HG03108 (cell line): ENCODE data around the gene SP6.

Source experiments
- ATAC-seq: cut with Tn5 transposase; IDR thresholded peaks from one replicate; pipeline ENCODE4 v1.9.1; 2021; ENCODE audit warnings: moderate library complexity; ENCODE audit not compliant: unreplicated experiment

Gene SP6

GRCh38 chr17:47857551-47858455 is 6.8 kb upstream of the SP6 start:
- no peak for ATAC-seq

GRCh38 chr17:47856830-47857229 is 5.9 kb upstream of the SP6 start:
- no peak for ATAC-seq

GRCh38 chr17:47855737-47856136 is 4.8 kb upstream of the SP6 start:
- ATAC-seq: no peak

GRCh38 chr17:47853616-47854015 is 2.7 kb upstream of the SP6 start:
- ATAC-seq: no peak

GRCh38 chr17:47852113-47852949 is 1.4 kb upstream of the SP6 start:
- ATAC-seq: no peak

- ATAC-seq: no peak
These were observed 775 bp upstream of the SP6 start for GRCh38 chr17:47851764-47852112.

- ATAC-seq: no peak
These were observed 631 bp downstream of the SP6 start for GRCh38 chr17:47850373-47850691.

- ATAC-seq: no peak
These were observed 2.8 kb downstream of the SP6 start for GRCh38 chr17:47848198-47848513.

- no peak for ATAC-seq
These were observed 3.4 kb downstream of the SP6 start for GRCh38 chr17:47847341-47848197.

- ATAC-seq: no peak
These were observed 4.1 kb downstream of the SP6 start for GRCh38 chr17:47846716-47847340.

- no peak for ATAC-seq
These were observed 5.3 kb downstream of the SP6 start for GRCh38 chr17:47845716-47846075.

GRCh38 chr17:47844814-47845715 is 5.9 kb downstream of the SP6 start:
- ATAC-seq: no peak

- no peak for ATAC-seq
These were observed 6.7 kb downstream of the SP6 start for GRCh38 chr17:47844227-47844626.

GRCh38 chr17:47843391-47843730 is 7.6 kb downstream of the SP6 start:
- ATAC-seq: no peak

GRCh38 chr17:47841488-47842291 is 9.3 kb downstream of the SP6 start:
- ATAC-seq: no peak

GRCh38 chr17:47840742-47841487 is 10.0 kb downstream of the SP6 start, which contains the start of gene SCRN2:
TSS of gene SCRN2 (minus strand) at chr17:47841273. CDS start at chr17:47840843, 430 bp downstream.
- peak; percentile 93 for ATAC-seq

- ATAC-seq: no peak
These were observed 10.8 kb downstream of the SP6 start for GRCh38 chr17:47840001-47840741.

GRCh38 chr17:47839071-47839470 is 11.9 kb downstream of the SP6 start:
- no peak for ATAC-seq
